ENCODE data around the gene EFNA4. TPM values are rescaled to one million over a fixed set of nuclear protein-coding genes. Genes with fewer than 3 reads are reported as not detected.

Gene EFNA4
- total and polyA plus RNA-seq, 2 of the 4 experiments (the other 2 are of a cell fraction): 3.8 to 11.8 TPM

DNA sequence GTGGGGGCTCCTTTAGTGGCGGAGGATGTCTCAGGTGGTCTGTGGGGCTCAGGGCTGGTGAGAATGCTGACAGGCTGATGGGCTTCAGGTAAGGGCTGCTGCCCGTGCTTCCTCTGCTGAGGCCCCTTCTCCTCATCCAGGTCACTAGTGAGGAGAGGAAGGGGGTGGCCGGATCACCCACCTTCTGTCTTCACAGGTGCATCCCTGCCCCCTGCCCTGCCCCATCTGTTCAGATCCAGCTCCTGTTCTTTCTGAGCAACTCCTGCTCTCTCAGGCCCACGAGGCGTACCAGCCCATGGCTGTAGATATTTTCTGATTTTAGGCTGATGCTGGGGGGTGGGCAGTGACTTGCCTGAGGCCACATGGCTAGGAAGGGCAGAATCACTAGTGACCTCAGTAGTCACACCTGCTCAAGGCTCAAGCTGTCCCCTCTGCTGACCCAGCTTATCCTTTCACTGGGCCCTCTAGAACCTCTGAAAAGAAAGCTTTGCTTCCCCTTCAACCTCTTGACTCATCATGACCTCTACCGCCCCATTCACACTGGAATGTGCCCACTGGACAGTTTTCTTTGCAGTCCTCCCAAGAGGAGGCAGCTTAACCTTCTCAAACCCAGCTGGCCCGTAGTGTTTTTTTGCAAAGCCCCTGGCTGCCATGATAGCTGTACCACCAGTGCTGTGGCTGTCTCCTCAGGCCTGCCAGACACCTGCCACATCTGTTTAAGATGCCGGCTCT is 44.8 kb upstream of the EFNA4 start:
- H3K9me3 ChIP-seq (ENCODE audit: control insufficient read depth, insufficient read depth, low read length): no peaks in the 10 kb centered on the region
- no peak overlapping the region for H3K23ac ChIP-seq (ENCODE audit: low read depth, low read length)
- H3K79me1 ChIP-seq (ENCODE audit: low read depth in 1 of 2, low read length in 2 of 2): peaks cover 0 to 5% of the 10 kb centered on the region in 2 experiments; a peak in 1 of 4 replicates
- peaks cover 21% of the 10 kb centered on the region for H3K36me3 ChIP-seq (ENCODE audit: control insufficient read depth, insufficient read depth, low read length)
- H2AK5ac ChIP-seq (ENCODE audit: low read depth, low read length): peak overlapping the region; percentile 51; the same call in 1 of the 2 replicates
- TF ChIP-seq, protein P1, sequence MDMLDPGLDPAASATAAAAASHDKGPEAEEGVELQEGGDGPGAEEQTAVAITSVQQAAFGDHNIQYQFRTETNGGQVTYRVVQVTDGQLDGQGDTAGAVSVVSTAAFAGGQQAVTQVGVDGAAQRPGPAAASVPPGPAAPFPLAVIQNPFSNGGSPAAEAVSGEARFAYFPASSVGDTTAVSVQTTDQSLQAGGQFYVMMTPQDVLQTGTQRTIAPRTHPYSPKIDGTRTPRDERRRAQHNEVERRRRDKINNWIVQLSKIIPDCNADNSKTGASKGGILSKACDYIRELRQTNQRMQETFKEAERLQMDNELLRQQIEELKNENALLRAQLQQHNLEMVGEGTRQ (IDR thresholded peaks at IDR 0.05; ENCODE audit: low read depth, low read length): no peak
- TF ChIP-seq MAZ (IDR thresholded peaks at IDR 0.05; ENCODE audit: borderline replicate concordance, low read depth, low read length) (no peak), NFE2L2 (IDR thresholded peaks at IDR 0.05; ENCODE audit: low read depth, low read length) (no peak), RAD21 (IDR thresholded peaks at IDR 0.05; ENCODE audit: low read length) (no peak), SMC3 (IDR thresholded peaks at IDR 0.05; ENCODE audit: low read depth, low read length) (no peak), BHLHE40 (IDR thresholded peaks at IDR 0.05; ENCODE audit: low read depth, low read length) (no peak), MAFK (IDR thresholded peaks at IDR 0.05; ENCODE audit: low read depth, low read length) (0 out of 2 replicates have a peak, but pooled peaks have one; percentile 45)
- TF ChIP-seq, protein P2, sequence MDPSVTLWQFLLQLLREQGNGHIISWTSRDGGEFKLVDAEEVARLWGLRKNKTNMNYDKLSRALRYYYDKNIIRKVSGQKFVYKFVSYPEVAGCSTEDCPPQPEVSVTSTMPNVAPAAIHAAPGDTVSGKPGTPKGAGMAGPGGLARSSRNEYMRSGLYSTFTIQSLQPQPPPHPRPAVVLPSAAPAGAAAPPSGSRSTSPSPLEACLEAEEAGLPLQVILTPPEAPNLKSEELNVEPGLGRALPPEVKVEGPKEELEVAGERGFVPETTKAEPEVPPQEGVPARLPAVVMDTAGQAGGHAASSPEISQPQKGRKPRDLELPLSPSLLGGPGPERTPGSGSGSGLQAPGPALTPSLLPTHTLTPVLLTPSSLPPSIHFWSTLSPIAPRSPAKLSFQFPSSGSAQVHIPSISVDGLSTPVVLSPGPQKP (IDR thresholded peaks at IDR 0.05; ENCODE audit: borderline replicate concordance, low read depth, low read length): no peak
- TF ChIP-seq, protein P3, sequence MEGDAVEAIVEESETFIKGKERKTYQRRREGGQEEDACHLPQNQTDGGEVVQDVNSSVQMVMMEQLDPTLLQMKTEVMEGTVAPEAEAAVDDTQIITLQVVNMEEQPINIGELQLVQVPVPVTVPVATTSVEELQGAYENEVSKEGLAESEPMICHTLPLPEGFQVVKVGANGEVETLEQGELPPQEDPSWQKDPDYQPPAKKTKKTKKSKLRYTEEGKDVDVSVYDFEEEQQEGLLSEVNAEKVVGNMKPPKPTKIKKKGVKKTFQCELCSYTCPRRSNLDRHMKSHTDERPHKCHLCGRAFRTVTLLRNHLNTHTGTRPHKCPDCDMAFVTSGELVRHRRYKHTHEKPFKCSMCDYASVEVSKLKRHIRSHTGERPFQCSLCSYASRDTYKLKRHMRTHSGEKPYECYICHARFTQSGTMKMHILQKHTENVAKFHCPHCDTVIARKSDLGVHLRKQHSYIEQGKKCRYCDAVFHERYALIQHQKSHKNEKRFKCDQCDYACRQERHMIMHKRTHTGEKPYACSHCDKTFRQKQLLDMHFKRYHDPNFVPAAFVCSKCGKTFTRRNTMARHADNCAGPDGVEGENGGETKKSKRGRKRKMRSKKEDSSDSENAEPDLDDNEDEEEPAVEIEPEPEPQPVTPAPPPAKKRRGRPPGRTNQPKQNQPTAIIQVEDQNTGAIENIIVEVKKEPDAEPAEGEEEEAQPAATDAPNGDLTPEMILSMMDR (conservative IDR thresholded peaks at IDR 0.05; ENCODE audit: low read depth, low read length): no peak
- intact Hi-C loops (cut with micrococcal nuclease): no loop called here
- in situ Hi-C loops (cut with MboI; ENCODE audit: low sequenced_read_pairs): no loop called here
- no peak overlapping the region for H4K8ac ChIP-seq (ENCODE audit: low read depth in 2 of 2, low read length in 2 of 2)
- peak overlapping the region; percentile 55 for H2AK9ac ChIP-seq (replicated peaks; ENCODE audit: low read depth, low read length, poor library complexity)
- POLR2A ChIA-PET (ENCODE audit: unreplicated experiment): no interaction called here
- no peak overlapping the region for H3K9ac ChIP-seq (ENCODE audit: low read depth, low read length)
- DNase-seq (no peak), ATAC-seq (ENCODE audit: low read depth) (no peak)
- no peak overlapping the region for H2BK120ac ChIP-seq (ENCODE audit: low read depth, low read length)
- H3K9me1 ChIP-seq (ENCODE audit: insufficient read depth, low read length): peaks cover 2% of the 10 kb centered on the region; the same call in 1 of the 2 replicates
- H3K14ac ChIP-seq (replicated peaks; ENCODE audit: low read depth, low read length): no peak overlapping the region
- H3K18ac ChIP-seq (ENCODE audit: low read depth, low read length): no peak overlapping the region
- no peak overlapping the region for H3K56ac ChIP-seq (ENCODE audit: extremely low read depth, insufficient read depth, low read length)
- dilution Hi-C loops (cut with HindIII; ENCODE audit: low sequenced_read_pairs, unreplicated experiment): no loop called here
- H2BK20ac ChIP-seq (ENCODE audit: low read depth, low read length): no peak overlapping the region
- no peaks in the 10 kb centered on the region; the same call in 1 of the 2 replicates for H4K20me1 ChIP-seq (ENCODE audit: insufficient read depth, low read length)
- no peak overlapping the region for H3K4me2 ChIP-seq (ENCODE audit: low read depth, low read length)
- H3K27me3 ChIP-seq (ENCODE audit: control insufficient read depth, insufficient read depth, low read length): peaks cover 2% of the 10 kb centered on the region; the same call in 1 of the 2 replicates
- no peak overlapping the region for H4K5ac ChIP-seq (ENCODE audit: low read depth, low read length)
- H2BK15ac ChIP-seq (ENCODE audit: low read depth, low read length): peak overlapping the region; percentile 37; the same call in 1 of the 3 replicates
- H3K27ac ChIP-seq (ENCODE audit: insufficient read depth, low read length): no peak overlapping the region
- BruUV-seq (replicated peaks): no TSS peak
- H2BK5ac ChIP-seq (ENCODE audit: low read depth, low read length, poor library complexity, severe bottlenecking): no peak overlapping the region
- H3K4me1 ChIP-seq (ENCODE audit: control insufficient read depth, insufficient read depth, low read length): peaks cover 6% of the 10 kb centered on the region; the same call in 1 of the 2 replicates
- WGBS, 2 experiments (ENCODE audit: extremely low coverage in 2 of 2, insufficient read length in 1 of 2): 64% methylated on average over 3 of the region's 8 CpGs; no CpG with 5 or more reads in 1 of the 2 experiments
- no peak overlapping the region for H3K4me3 ChIP-seq (ENCODE audit: insufficient read depth, low read depth, low read length)
- no peak overlapping the region for H4K91ac ChIP-seq (ENCODE audit: insufficient read depth, low read depth, low read length)
- CTCF ChIA-PET: interaction anchor here (0.6 to 1.1 kb wide), 2 partner anchors 16 to 20 kb away, joined by 3 read pairs; no protein-coding TSS in a partner anchor
- H3K4ac ChIP-seq (ENCODE audit: low read depth, low read length): no peak overlapping the region
- no peak overlapping the region for H2AFZ ChIP-seq (replicated peaks; ENCODE audit: low read length, poor library complexity)
